HG02884 (cell line): Measurements from ENCODE around the gene FGF14.
A peak's percentile ranks its signal among the peaks of the same experiment; 100 is the strongest.

Experiments used
- ATAC-seq: cut with Tn5 transposase; IDR thresholded peaks from one replicate; pipeline ENCODE4 v1.9.1; 2021; ENCODE audit warnings: mild to moderate bottlenecking, moderate library complexity; ENCODE audit not compliant: unreplicated experiment

Gene FGF14

GRCh38 chr13:101749584-101749983 lies 652.3 kb downstream of the FGF14 start:
- no peak for ATAC-seq

- no peak for ATAC-seq
These were observed 654.8 kb downstream of the FGF14 start for GRCh38 chr13:101747039-101747438.

- no peak for ATAC-seq
These were observed 655.3 kb downstream of the FGF14 start for GRCh38 chr13:101746513-101746912.

- ATAC-seq: peak; percentile 76
These were observed 662.3 kb downstream of the FGF14 start for GRCh38 chr13:101739382-101740178.

- ATAC-seq: no peak
These were observed 663.5 kb downstream of the FGF14 start for GRCh38 chr13:101738336-101738735.

- no peak for ATAC-seq
These were observed 665.3 kb downstream of the FGF14 start for GRCh38 chr13:101736566-101736965.

- no peak for ATAC-seq
These were observed 671.3 kb downstream of the FGF14 start for GRCh38 chr13:101730420-101731000.

- no peak for ATAC-seq
These were observed 673.2 kb downstream of the FGF14 start for GRCh38 chr13:101728615-101729014.

GRCh38 chr13:101728021-101728420 lies 673.8 kb downstream of the FGF14 start:
- no peak for ATAC-seq

GRCh38 chr13:101727118-101727517 lies 674.7 kb downstream of the FGF14 start:
- no peak for ATAC-seq

GRCh38 chr13:101726681-101727080 lies 675.2 kb downstream of the FGF14 start:
- no peak for ATAC-seq

- ATAC-seq: no peak
These were observed 683.4 kb downstream of the FGF14 start for GRCh38 chr13:101718496-101718895.

- no peak for ATAC-seq
These were observed 684.5 kb downstream of the FGF14 start for GRCh38 chr13:101717353-101717752.

- no peak for ATAC-seq
These were observed 687.7 kb downstream of the FGF14 start for GRCh38 chr13:101714195-101714594.

GRCh38 chr13:101712026-101712348 lies 689.9 kb downstream of the FGF14 start:
- ATAC-seq: no peak

- ATAC-seq: no peak
These were observed 690.4 kb downstream of the FGF14 start for GRCh38 chr13:101711307-101712025.

GRCh38 chr13:101709952-101710351 lies 691.9 kb downstream of the FGF14 start:
- no peak for ATAC-seq

GRCh38 chr13:101708115-101708514 lies 693.7 kb downstream of the FGF14 start:
- no peak for ATAC-seq

- ATAC-seq: no peak
These were observed 694.2 kb downstream of the FGF14 start for GRCh38 chr13:101707659-101708058.

GRCh38 chr13:101706651-101707050 lies 695.2 kb downstream of the FGF14 start:
- ATAC-seq: no peak

GRCh38 chr13:101703838-101704237 lies 698.0 kb downstream of the FGF14 start:
- no peak for ATAC-seq

- ATAC-seq: no peak
These were observed 698.8 kb downstream of the FGF14 start for GRCh38 chr13:101703081-101703480.
